GM12878 (cell line): ENCODE results near the gene DNAH8. TPM values are rescaled to one million over a fixed set of nuclear protein-coding genes. Genes with fewer than 3 reads are reported as not detected.

ENCODE experiments used
- ATAC-seq: fragments of 200-7000 bp; cut with Tn5 transposase; 3 replicates; pipeline ENCODE4 v1.9.1; 2020; ENCODE audit warnings: mild to moderate bottlenecking, moderate library complexity
- BruUV-seq: library from RNA; stranded (reverse); fragments of 400-500 nt; replicated peaks from 2 replicates; lab custom pipeline; 2021; lab: Mats Ljungman, UMichigan
- CTCF ChIA-PET: fragments of 300-600 bp; sonication (Branson Sonifier 250); formaldehyde crosslinking; extraction: SDS; loops from one replicate; lab custom pipeline; 2021; ENCODE audit warnings: inconsistent platforms; lab: Yijun Ruan, JAX
- POLR2A ChIA-PET: fragments of 350-600 bp; formaldehyde crosslinking; extraction: SDS; loops from one replicate; lab custom pipeline; 2021; ENCODE audit warnings: inconsistent platforms; lab: Charles Lee
- RAD21 ChIA-PET: fragments of 300-600 bp; sonication (Branson Sonifier 250); formaldehyde crosslinking; loops from one replicate; lab custom pipeline; 2023; ENCODE audit warnings: antibody characterized with exemption; ENCODE audit not compliant: unreplicated experiment; lab: Charles Lee
- SMC1A ChIA-PET: fragments of 300-600 bp; sonication (Branson Sonifier 250); formaldehyde crosslinking; loops from one replicate; lab custom pipeline; 2023; ENCODE audit not compliant: unreplicated experiment, uncharacterized antibody; lab: Charles Lee
- DNase-seq: peaks from one replicate; pipeline ENCODE4 v3.0.0-alpha.2; 2011; ENCODE audit warnings: low read depth, low spot score
- FAIRE-seq: peaks from 3 replicates; lab custom pipeline; 2011; peaks lifted over from hg19 to GRCh38; lab: Jason Lieb, UNC
- H2AFZ ChIP-seq: 2 replicates; pipeline ENCODE4 v1.6.0; 2011; ENCODE audit warnings: low read depth, low read length, control low read depth; ENCODE audit not compliant: control insufficient read depth
- H3K27ac ChIP-seq: 2 replicates; pipeline ENCODE4 v1.5.1; 2011; ENCODE audit warnings: control low read depth; ENCODE audit not compliant: control insufficient read depth, insufficient read depth
- H3K27me3 ChIP-seq, 2 experiments: replicated peaks in 1 of 2; 2 replicates each; pipeline versions ENCODE4 v1.6.0 to v1.6.1; 2011; ENCODE audit warnings: low read length in 1 of 2; ENCODE audit not compliant: control insufficient read depth in 2 of 2, insufficient read depth in 2 of 2
- H3K36me3 ChIP-seq, 2 experiments: 2 replicates each; pipeline ENCODE4 v1.5.1; 2011; ENCODE audit warnings: low read length in 1 of 2; ENCODE audit not compliant: control insufficient read depth in 2 of 2, insufficient read depth in 2 of 2
- H3K4me1 ChIP-seq: 2 replicates; pipeline ENCODE4 v1.6.1; 2011; ENCODE audit warnings: mild to moderate bottlenecking, low read length, moderate library complexity, mixed read lengths; ENCODE audit not compliant: control insufficient read depth, insufficient read depth
- H3K4me2 ChIP-seq: 2 replicates; pipeline ENCODE4 v1.6.0; 2011; ENCODE audit warnings: control low read depth; ENCODE audit not compliant: control insufficient read depth, insufficient read depth
- H3K4me3 ChIP-seq: fragments of 200-600 bp; sonication (generic); 2 replicates; pipeline ENCODE4 v1.5.1; 2016
- H3K79me2 ChIP-seq: 2 replicates; pipeline ENCODE4 v1.6.0; 2011; ENCODE audit warnings: low read length; ENCODE audit not compliant: control insufficient read depth, insufficient read depth
- H3K9ac ChIP-seq: 2 replicates; pipeline ENCODE4 v1.8.0; 2011; ENCODE audit warnings: low read length, control low read depth, mixed read lengths; ENCODE audit not compliant: control insufficient read depth, insufficient read depth
- H3K9me3 ChIP-seq: replicated peaks from 3 replicates; pipeline ENCODE4 v1.5.1; 2011; ENCODE audit warnings: mild to moderate bottlenecking, low read length; ENCODE audit not compliant: control insufficient read depth, insufficient read depth
- H4K20me1 ChIP-seq: 2 replicates; pipeline ENCODE4 v1.6.0; 2011; ENCODE audit not compliant: control insufficient read depth, insufficient read depth
- ASH2L ChIP-seq: fragments of 300-600, 200-600 bp; sonication (generic); IDR thresholded peaks from 2 replicates; pipeline ENCODE4 v1.6.1; 2017; ENCODE audit warnings: low read depth, mild to moderate bottlenecking, borderline replicate concordance
- JUND ChIP-seq: IDR thresholded peaks from 2 replicates; pipeline ENCODE4 v1.6.1; 2012; ENCODE audit warnings: low read depth, mild to moderate bottlenecking, low read length, improper control_type of control experiment, moderate library complexity
- SP1 ChIP-seq: IDR thresholded peaks from one replicate; pipeline ENCODE4 v1.6.1; 2011; ENCODE audit warnings: low read depth, low read length
- TAF1 ChIP-seq: IDR thresholded peaks from 2 replicates; pipeline ENCODE4 v1.6.1; 2011; ENCODE audit warnings: mild to moderate bottlenecking, low read depth, low read length, borderline replicate concordance
- WGBS: methylation state at CpG from one replicate; pipeline ENCODE4 v1.1.6; 2016; ENCODE audit warnings: low lambda C conversion rate; ENCODE audit not compliant: insufficient replicate concordance, insufficient coverage; ENCODE audit errors: missing lambda C conversion rate; 5-methylcytosine and 5-hydroxymethylcytosine counted together
- in situ Hi-C: fragments of 300-500 bp; cut with MboI; formaldehyde crosslinking; loops from 9 replicates; pipeline ENCODE4 v1.14.3; 2018; ENCODE audit warnings: mixed read lengths
- intact Hi-C: fragments of 100-400 bp; cut with micrococcal nuclease; formaldehyde crosslinking; loops from one replicate; pipeline ENCODE4 v1.14.2; 2022; ENCODE audit not compliant: unreplicated experiment
- polyA plus RNA-seq, 11 experiments: library from polyadenylated mRNA; depleted of rRNA in 4 of 11; unstranded in 6 of 11; stranded (reverse) in 5 of 11; fragments of >200 nt; fragmentation: Nextera tagmentation in 4 of 11; fragmentation: Illumina TruSeq in 1 of 11; extraction: Ambion mirVana in 4 of 11; extraction: Trizol in 1 of 11; gene quantifications; 1 replicate in 1 of 11; 2 replicates in 10 of 11; pipeline versions ENCODE4 v1.2.1 to v1.2.3, GENCODE V29; 2011 to 2016; ENCODE audit warnings: inconsistent platforms in 2 of 11, missing spikeins in 2 of 11, low read depth in 1 of 11
- total RNA-seq, 4 experiments: library from RNA; depleted of rRNA in 3 of 4; stranded (reverse); fragments of >200 nt in 3 of 4; fragmentation: Illumina TruSeq in 1 of 4; extraction: Trizol in 1 of 4; gene quantifications; 2 replicates each; pipeline versions ENCODE4 v1.2.1 to v1.2.3, GENCODE V29; 2013 to 2021
- TF ChIP-seq, protein P1 (sequence below): IDR thresholded peaks from 2 replicates; pipeline ENCODE4 v1.6.1; 2011; ENCODE audit warnings: borderline replicate concordance, low read depth, mild to moderate bottlenecking, moderate library complexity, mixed read lengths, low read length; ENCODE audit not compliant: insufficient read depth; ENCODE audit errors: extremely low read length
- TF ChIP-seq, protein P2 (sequence below): fragments of 450-650 bp; IDR thresholded peaks from 2 replicates; pipeline ENCODE4 v1.6.1; 2018; ENCODE audit warnings: borderline replicate concordance, mild to moderate bottlenecking; ENCODE audit not compliant: partially characterized antibody

DNAH8 gene
- total and polyA plus RNA-seq, 10 of the 15 experiments (the other 5 are each of a cell fraction or from before 2014, with no cell fraction given) = 0.02 to 0.34 (median 0.10) TPM; not detected in 3

DNA sequence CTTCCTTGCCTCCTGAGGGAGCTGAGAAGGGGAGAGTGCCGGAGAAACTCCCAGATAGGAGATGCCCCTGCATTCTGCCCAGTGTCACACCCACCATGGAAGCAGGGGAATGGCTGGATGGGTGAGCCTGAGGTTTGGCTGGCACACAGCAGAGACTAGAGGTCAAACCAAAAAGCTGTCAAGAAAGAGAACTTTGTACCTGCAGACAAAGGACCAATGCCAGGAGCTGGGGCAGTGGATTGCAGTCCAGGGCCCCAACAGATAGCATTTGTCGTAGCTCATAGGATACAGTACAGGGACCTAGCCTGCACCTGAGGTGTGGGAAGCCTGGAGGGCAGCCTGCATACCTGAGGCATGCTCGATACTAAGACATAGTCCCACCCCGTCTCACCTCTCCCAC, 227.3 kb downstream of the DNAH8 start:
- Histone ChIP-seq H3K79me2 (no peaks in the 10 kb centered on the region), H3K36me3 (no peaks in the 10 kb centered on the region), H3K4me3 (no peak overlapping the region), H3K9ac (no peak overlapping the region), H4K20me1 (no peaks in the 10 kb centered on the region), H3K27ac (no peak overlapping the region), H3K4me1 (no peaks in the 10 kb centered on the region), H3K27me3 (peaks cover 0 to 3% of the 10 kb centered on the region in 2 experiments; a peak in 2 of 4 replicates), H3K9me3 (no peaks in the 10 kb centered on the region), H3K4me2 (no peak overlapping the region), H2AFZ (no peak overlapping the region)
- no peak for DNase-seq
- no peak for ATAC-seq
- ChIA-PET SMC1A (no interaction called here), POLR2A (no interaction called here), CTCF (no interaction called here), RAD21 (no interaction called here)
- BruUV-seq = no TSS peak
- intact Hi-C loops (no loop called here), in situ Hi-C loops (no loop called here)
- WGBS = 34% methylated on average over 4 of the region's 4 CpGs
- no peak for FAIRE-seq
- TF ChIP-seq JUND (no peak), SP1 (no peak), TAF1 (no peak), ASH2L (no peak)
- TF ChIP-seq, protein P1, sequence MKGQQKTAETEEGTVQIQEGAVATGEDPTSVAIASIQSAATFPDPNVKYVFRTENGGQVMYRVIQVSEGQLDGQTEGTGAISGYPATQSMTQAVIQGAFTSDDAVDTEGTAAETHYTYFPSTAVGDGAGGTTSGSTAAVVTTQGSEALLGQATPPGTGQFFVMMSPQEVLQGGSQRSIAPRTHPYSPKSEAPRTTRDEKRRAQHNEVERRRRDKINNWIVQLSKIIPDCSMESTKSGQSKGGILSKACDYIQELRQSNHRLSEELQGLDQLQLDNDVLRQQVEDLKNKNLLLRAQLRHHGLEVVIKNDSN = no peak
- TF ChIP-seq, protein P2, sequence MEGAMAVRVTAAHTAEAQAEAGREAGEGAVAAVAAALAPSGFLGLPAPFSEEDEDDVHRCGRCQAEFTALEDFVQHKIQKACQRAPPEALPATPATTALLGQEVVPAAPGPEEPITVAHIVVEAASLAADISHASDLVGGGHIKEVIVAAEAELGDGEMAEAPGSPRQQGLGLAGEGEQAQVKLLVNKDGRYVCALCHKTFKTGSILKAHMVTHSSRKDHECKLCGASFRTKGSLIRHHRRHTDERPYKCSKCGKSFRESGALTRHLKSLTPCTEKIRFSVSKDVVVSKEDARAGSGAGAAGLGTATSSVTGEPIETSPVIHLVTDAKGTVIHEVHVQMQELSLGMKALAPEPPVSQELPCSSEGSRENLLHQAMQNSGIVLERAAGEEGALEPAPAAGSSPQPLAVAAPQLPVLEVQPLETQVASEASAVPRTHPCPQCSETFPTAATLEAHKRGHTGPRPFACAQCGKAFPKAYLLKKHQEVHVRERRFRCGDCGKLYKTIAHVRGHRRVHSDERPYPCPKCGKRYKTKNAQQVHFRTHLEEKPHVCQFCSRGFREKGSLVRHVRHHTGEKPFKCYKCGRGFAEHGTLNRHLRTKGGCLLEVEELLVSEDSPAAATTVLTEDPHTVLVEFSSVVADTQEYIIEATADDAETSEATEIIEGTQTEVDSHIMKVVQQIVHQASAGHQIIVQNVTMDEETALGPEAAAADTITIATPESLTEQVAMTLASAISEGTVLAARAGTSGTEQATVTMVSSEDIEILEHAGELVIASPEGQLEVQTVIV = no peak
